GM10248 (cell line): Measurements from ENCODE around the gene IFITM1.
"Not testable (repeated sequence)": the region's sequence is repeated elsewhere in the genome, so short reads cannot be mapped to it uniquely, and the experiment has no call there.

Experiments used
- CTCF ChIA-PET: fragments of 300-600 bp; sonication (Branson Sonifier 250); formaldehyde crosslinking; extraction: SDS; loops from one replicate; lab custom pipeline; 2021; ENCODE audit warnings: antibody characterized with exemption; lab: Yijun Ruan, JAX
- POLR2A ChIA-PET: fragments of 350-650 bp; sonication (Branson Sonifier 250); formaldehyde crosslinking; extraction: SDS; loops from one replicate; lab custom pipeline; 2020; ENCODE audit warnings: antibody characterized with exemption; lab: Yijun Ruan, JAX
- DNase-seq: peaks from one replicate; pipeline ENCODE4 v3.0.0; 2012; ENCODE audit errors: extremely low spot score
- CTCF ChIP-seq: IDR thresholded peaks from 2 replicates; pipeline ENCODE4 v1.5.1; 2012; ENCODE audit warnings: mild to moderate bottlenecking, low read depth; ENCODE audit errors: extremely low read depth, missing control alignments, control extremely low read depth

The IFITM1 gene

DNA sequence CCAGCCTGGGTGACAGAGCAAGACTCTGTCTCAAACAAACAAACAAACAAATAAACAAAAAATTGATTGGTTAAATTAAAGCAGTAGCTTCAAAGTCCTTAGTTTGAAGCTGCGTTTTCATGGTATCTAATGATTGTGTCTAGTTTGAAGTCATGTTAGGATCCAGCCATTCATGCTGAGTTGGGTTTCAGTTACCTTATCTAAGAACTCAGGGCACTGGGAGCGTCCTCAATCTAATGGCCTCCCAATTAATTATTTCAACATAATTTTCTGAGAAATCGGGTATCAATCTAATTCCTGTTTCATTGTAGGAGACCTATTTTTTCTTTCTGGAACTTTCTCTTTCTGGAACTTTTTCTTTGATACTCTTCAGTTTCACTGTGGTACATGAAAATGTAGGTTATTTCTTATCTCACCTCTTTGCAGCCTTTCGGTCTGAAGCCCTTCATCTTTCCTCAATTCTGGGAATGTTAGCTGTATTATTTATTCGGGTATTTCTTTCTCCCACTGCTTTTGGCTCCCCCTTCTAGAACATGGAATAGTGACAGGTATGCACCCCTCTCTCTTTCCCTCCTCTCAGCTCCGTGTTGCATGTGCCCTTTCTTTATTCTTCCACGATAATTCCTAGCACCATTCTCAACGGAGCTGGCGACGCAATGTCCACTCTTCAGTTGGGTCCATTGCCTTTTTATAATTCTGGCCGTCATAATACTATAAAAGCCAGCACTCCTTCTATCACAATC is 31.2 kb downstream of the IFITM1 start:
- TF ChIP-seq CTCF: no peak
- no peak for DNase-seq
- POLR2A ChIA-PET: interaction anchor here (0.9 kb wide), 1 partner anchor 20 kb away, joined by 3 read pairs; no protein-coding TSS in a partner anchor
- CTCF ChIA-PET: interaction anchor here (0.9 to 1.5 kb wide), 5 partner anchors 10 to 94 kb away, joined by 3 to 9 read pairs (median 3); no protein-coding TSS in a partner anchor

DNA sequence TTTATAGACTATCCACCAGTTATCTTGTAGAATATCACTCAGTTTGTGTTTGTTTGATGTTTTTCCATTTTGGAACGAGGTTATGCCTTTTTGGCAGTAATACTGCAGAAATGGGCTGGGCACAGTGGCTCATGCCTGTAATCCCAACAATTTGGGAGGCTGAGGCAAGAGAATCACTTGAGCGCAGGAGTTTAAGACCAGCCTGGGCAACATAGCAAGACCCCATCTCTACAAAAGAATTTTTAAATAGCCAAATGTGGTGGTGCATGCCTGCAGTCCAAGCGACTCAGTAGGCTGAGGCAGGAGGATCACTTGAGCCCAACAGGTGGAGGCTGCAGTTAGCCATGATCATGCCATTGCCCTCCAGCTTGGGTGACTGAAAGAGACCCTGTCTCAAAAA is 32.7 kb downstream of the IFITM1 start:
- ChIA-PET POLR2A (no interaction called here), CTCF (interaction anchor here (1.6 kb wide), 1 partner anchor 30 kb away, joined by 4 read pairs; no protein-coding TSS in a partner anchor)
- no peak for TF ChIP-seq CTCF
- no peak for DNase-seq

DNA sequence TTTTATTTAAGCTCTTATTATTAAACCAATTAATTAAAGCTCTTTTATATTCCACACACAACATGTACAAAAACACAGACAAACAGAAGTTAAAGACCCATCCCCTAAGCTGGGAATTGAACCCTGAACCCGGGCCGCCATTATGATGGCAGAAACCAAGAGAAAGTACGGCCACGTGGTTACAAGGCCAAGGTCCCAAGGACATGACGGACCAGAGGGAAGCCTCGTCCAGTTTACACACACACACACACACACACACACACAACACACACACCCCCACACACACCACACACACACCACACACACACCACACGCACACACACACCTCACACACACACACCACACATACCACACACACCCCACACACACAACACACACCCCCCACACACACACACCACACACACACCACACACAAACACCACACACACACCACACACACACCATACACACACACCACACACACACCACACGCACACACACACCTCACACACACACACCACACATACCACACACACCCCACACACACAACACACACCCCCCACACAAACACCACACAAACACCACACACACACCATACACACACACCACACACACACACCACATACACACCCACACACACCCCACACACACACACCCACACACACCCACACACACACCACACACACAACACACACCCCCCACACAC is 35.6 kb downstream of the IFITM1 start:
- POLR2A ChIA-PET, DNase-seq: not testable (repeated sequence)
- CTCF ChIA-PET: interaction anchor here (0.8 to 1.3 kb wide), 7 partner anchors 12 to 99 kb away, joined by 3 to 6 read pairs (median 3); no protein-coding TSS in a partner anchor

GRCh38 chr11:350033-350722 is 36.3 kb downstream of the IFITM1 start:
- DNase-seq: not testable (repeated sequence)
- ChIA-PET CTCF (interaction anchor here (0.9 kb wide), 1 partner anchor 26 kb away, joined by 3 read pairs; no protein-coding TSS in a partner anchor), POLR2A (interaction anchor here (0.6 kb wide), 1 partner anchor 41 kb away, joined by 3 read pairs; no protein-coding TSS in a partner anchor)

DNA sequence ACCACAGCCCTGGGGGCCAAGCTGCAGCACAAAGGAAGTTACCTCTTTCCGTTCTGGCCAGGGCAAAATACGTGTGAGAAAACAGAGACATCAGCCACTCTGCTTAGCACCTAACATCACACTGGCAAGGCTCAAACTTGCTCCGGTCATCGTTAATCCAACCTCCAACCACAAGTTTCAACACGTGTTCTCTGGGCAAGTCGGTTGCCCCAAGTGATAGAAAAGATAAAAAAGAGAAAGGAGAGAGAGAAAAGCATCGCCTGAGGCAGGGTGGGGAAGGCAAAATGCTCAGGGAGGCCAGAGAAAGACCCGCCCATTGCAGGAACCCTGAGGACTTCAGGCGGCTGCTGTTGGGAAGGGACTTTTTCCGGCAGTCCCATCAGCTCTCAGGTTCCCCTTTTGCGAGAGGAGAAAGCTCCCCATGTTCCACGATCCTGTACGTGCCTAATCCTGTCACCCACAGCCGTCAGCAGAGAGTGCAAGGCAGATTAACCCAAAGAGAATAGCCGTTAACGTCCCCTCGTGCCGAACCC is 36.9 kb downstream of the IFITM1 start:
- POLR2A ChIA-PET: interaction anchor here (0.6 kb wide), 1 partner anchor 41 kb away, joined by 3 read pairs; no protein-coding TSS in a partner anchor
- TF ChIP-seq CTCF: no peak
- CTCF ChIA-PET: interaction anchor here (0.9 kb wide), 1 partner anchor 27 kb away, joined by 3 read pairs; no protein-coding TSS in a partner anchor
- peak; percentile 32 for DNase-seq

GRCh38 chr11:351411-351810 is 37.6 kb downstream of the IFITM1 start:
- no peak for DNase-seq
- CTCF ChIA-PET: interaction anchor here (1.3 to 1.7 kb wide), 2 partner anchors 9 to 12 kb away, joined by 4 read pairs; no protein-coding TSS in a partner anchor
- no peak for TF ChIP-seq CTCF
- POLR2A ChIA-PET: no interaction called here
